ENCODE data around the gene PCAT7. TPM values are rescaled to one million over a fixed set of nuclear protein-coding genes. Genes with fewer than 3 reads are reported as not detected.
"Not testable (repeated sequence)": the region's sequence is repeated elsewhere in the genome, so short reads cannot be mapped to it uniquely, and the experiment has no call there.

Gene PCAT7
- total and polyA plus RNA-seq, 3 donors from 2014 or later: 4.3 to 9.2 (median 5.4) TPM

DNA sequence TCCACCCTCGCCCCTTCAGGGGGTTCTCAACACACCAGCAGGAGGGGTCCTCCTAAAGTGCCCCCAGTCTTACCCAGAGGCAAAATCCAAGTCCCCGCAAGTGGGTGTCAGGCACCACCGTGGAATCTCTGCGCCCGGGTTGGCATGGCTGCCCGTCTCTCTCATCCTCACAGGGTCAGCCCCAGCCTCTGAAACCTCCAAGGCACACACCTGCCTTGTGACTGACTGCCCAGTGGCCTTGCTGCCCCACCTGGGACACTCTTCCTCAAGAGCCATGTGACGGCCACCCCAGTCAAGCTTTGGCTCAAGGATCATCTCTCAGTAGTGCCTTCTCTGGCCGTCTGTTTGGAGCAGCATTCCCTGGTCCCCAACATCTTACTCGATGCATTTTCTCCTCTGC, 33.8 kb downstream of the PCAT7 start:
- no peaks in the 10 kb centered on the region for H3K9me3 ChIP-seq
- intact Hi-C loops (cut with DNase I; ENCODE audit: low total_unique reads): no loop called here
- no peak for TF ChIP-seq CTCF (IDR thresholded peaks at IDR 0.05)
- TF ChIP-seq POLR2A (IDR thresholded peaks at IDR 0.05): no peak
- WGBS, 2 donors: 89 to 92% methylated on average over 8 to 9 of the region's 9 CpGs
- DNase-seq: no peak
- no peaks in the 10 kb centered on the region for H3K27me3 ChIP-seq
- H3K27ac ChIP-seq: no peak overlapping the region
- no peak overlapping the region for H3K4me3 ChIP-seq
- no peaks in the 10 kb centered on the region for H3K36me3 ChIP-seq (ENCODE audit: low read depth, missing control alignments)
- H3K4me1 ChIP-seq: no peaks in the 10 kb centered on the region

- DNase-seq; intact Hi-C loops (cut with DNase I; ENCODE audit: low total_unique reads): not testable (repeated sequence)
- WGBS, 2 donors: 61 to 85% methylated on average over 14 to 31 of the region's 38 CpGs
Measured at GRCh38 chr9:94591046-94591545, 36.2 kb downstream of the PCAT7 start.

GRCh38 chr9:94591876-94592275, 37.0 kb downstream of the PCAT7 start:
- no peaks in the 10 kb centered on the region for H3K4me1 ChIP-seq
- H3K9me3 ChIP-seq: no peaks in the 10 kb centered on the region
- TF ChIP-seq POLR2A (IDR thresholded peaks at IDR 0.05) (no peak), CTCF (IDR thresholded peaks at IDR 0.05) (no peak)
- no peak overlapping the region for H3K27ac ChIP-seq
- WGBS, 2 donors: 82 to 83% methylated on average over 6 to 8 of the region's 8 CpGs
- intact Hi-C loops (cut with DNase I; ENCODE audit: low total_unique reads): no loop called here
- H3K27me3 ChIP-seq: no peaks in the 10 kb centered on the region
- no peaks in the 10 kb centered on the region for H3K36me3 ChIP-seq (ENCODE audit: low read depth, missing control alignments)
- DNase-seq: no peak
- H3K4me3 ChIP-seq: no peak overlapping the region

More at GRCh38 chr9:94591046-94591545, 36.2 kb downstream of the PCAT7 start:
- H3K27ac ChIP-seq; H3K27me3 ChIP-seq; H3K36me3 ChIP-seq (ENCODE audit: low read depth, missing control alignments); H3K4me1 ChIP-seq; H3K9me3 ChIP-seq: not testable (repeated sequence)
- peak overlapping the region; percentile 6 to 29 for H3K4me3 ChIP-seq

DNA sequence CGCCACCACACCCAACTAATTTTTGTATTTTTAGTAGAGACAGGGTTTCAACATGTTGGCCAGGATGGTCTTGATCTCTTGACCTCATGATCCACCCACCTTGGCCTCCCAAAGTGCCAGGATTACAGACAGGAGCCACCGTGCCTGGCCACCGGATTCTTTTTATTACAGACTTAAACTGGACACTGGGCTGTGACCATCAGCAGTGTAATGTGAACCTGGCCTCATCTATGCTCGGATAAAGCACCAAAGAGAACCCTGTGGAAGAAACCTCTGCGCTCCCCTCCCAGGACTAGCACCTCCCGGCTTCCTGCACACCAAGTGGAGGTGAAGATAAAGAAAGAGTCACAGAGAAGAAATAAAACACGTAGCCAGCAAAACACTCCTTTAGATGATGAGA, 37.8 kb downstream of the PCAT7 start:
- H3K4me1 ChIP-seq: not testable (repeated sequence)

DNA sequence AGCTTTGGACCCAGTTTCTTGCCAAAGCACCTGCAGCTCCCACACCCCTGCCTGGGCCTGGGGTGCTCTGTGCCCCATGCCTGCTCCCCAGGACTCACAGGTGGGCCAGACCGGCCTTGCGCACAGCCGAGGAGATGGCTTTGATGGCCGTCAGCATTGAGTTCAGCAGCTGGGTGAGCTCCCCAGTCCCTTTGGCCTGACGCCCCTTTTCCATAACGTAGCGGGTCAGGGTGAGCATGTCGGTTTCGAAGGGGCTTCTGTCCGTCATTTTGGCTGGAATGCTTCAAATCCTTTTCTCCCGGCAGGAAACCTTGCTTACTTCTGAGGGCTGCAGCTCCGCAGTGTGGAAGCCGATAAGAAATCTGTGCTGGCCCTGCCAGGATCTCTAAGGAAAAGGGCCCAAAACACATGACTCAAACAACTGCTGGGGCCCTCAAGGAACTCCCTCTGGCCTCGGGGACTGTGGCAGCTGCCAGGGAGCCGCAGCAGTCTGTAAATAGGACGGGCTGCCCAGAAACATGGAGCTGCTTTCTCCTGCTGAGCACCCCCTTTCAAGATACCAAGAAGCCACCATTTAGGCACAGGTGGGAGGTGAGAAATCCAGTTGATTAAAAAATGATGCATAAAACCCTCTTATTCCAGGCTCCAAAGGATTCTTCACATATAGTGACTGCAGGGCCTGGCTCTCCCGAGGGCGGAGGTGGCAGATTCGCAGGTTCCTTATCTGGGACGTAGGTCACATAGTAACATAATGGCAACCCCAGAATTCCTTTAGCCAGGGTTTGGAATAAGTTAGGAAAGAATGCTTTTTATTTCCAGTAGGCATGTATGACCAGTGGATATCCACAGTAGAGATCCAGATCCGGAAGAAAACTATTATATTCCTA, 38.8 kb downstream of the PCAT7 start, which contains the start of gene FBP2:
Gene FBP2 (minus strand): TSS at position 366 of the 887 bp plus-strand sequence. CDS start 98 bp downstream, at position 268.
- peak; percentile 42 for DNase-seq
- H3K36me3 ChIP-seq (ENCODE audit: low read depth, missing control alignments): no peaks in the 10 kb centered on the region

More for the DNA sequence above, 37.8 kb downstream of the PCAT7 start:
- H3K9me3 ChIP-seq; intact Hi-C loops (cut with DNase I; ENCODE audit: low total_unique reads); DNase-seq; H3K27me3 ChIP-seq; H3K36me3 ChIP-seq (ENCODE audit: low read depth, missing control alignments); H3K4me3 ChIP-seq; H3K27ac ChIP-seq: not testable (repeated sequence)
- 68 to 74% methylated on average over 6 to 7 of the region's 7 CpGs for WGBS, 2 donors

More for the DNA sequence above, 38.8 kb downstream of the PCAT7 start, which contains the start of gene FBP2:
- H3K9me3 ChIP-seq: no peaks in the 10 kb centered on the region
- TF ChIP-seq POLR2A (IDR thresholded peaks at IDR 0.05) (no peak), CTCF (IDR thresholded peaks at IDR 0.05) (no peak)
- 74 to 75% methylated on average over 20 of the region's 21 CpGs for WGBS, 2 donors
- no peaks in the 10 kb centered on the region for H3K4me1 ChIP-seq
- intact Hi-C loops (cut with DNase I; ENCODE audit: low total_unique reads): no loop called here
- H3K27me3 ChIP-seq: no peaks in the 10 kb centered on the region
- H3K4me3 ChIP-seq: no peak within 1 kb of the TSS
- no peak within 1 kb of the TSS for H3K27ac ChIP-seq
